ENCODE data around the gene HCST. TPM values are rescaled to one million over a fixed set of nuclear protein-coding genes. Genes with fewer than 3 reads are reported as not detected.

HCST gene
- total and polyA plus RNA-seq, 4 experiments from 2014 or later: 66.2 to 684 (median 321) TPM

DNA sequence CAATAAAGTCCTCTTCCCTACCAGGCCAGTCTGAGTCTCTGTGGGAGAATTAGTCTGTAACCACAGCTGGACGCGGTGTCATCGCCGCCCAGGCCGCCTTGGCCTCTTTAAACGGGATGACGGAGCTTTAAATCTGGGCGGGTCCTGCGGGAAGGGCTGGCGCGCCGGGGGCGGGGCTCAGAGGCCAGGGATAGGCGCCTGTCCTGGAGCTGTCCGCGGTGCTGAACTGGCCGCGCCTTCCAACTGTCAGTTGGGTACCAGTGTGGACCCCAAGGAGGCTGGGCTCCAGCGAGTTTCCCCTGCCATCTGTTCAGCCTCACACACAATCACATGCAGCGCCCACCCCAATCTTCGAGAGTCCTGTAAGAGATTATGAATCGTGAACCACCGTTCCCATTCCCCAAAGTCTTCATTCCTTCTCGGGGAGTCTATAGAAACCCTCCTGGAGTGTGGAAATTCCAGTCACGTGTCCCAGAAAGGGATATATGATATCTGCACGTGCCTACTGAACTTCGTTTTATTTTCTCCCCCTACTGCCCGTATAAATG is 22.5 kb upstream of the HCST start:
- Histone ChIP-seq H3K4me3 (ENCODE audit: low read length in 2 of 2) (no peak overlapping the region), H3K4me1 (ENCODE audit: insufficient read depth, low read length) (peaks cover 13% of the 10 kb centered on the region), H3K27me3 (ENCODE audit: insufficient read depth, low read length) (peaks cover 14% of the 10 kb centered on the region), H3K9me3 (ENCODE audit: control insufficient read depth in 1 of 2, low read length in 2 of 2) (no peaks in the 10 kb centered on the region), H3K36me3 (ENCODE audit: insufficient read depth, low read length) (no peaks in the 10 kb centered on the region), H3K27ac (ENCODE audit: low read depth, low read length) (no peak overlapping the region)
- Mint-ChIP-seq H3K4me3 (peak overlapping the region in 1 of 8 donors; percentile 13), H3K27me3 (peaks cover 11 to 21% of the 10 kb centered on the region in 2 donors), H3K27ac (peak overlapping the region in 3 of 7 donors; percentile 32 to 68 (median 66)), H3K36me3 (peaks cover 0 to 4% of the 10 kb centered on the region in 2 donors), H3K4me1 (peaks cover 7 to 19% (median 9%) of the 10 kb centered on the region in 4 donors), H3K9me3 (no peaks in the 10 kb centered on the region)
- POLR2A ChIA-PET (ENCODE audit: partially characterized antibody): no interaction called here
- intact Hi-C loops (cut with micrococcal nuclease): loop anchor here (5.0 kb wide), 1 partner anchor 292 kb away; no protein-coding TSS in a partner anchor
- peak; percentile 59 to 71 (median 67) for DNase-seq
- CTCF ChIA-PET (ENCODE audit: partially characterized antibody): interaction anchor here (1.5 to 5.7 kb wide), 3 partner anchors 14 to 187 kb away, joined by 4 to 125 read pairs (median 18); no protein-coding TSS in a partner anchor

DNA sequence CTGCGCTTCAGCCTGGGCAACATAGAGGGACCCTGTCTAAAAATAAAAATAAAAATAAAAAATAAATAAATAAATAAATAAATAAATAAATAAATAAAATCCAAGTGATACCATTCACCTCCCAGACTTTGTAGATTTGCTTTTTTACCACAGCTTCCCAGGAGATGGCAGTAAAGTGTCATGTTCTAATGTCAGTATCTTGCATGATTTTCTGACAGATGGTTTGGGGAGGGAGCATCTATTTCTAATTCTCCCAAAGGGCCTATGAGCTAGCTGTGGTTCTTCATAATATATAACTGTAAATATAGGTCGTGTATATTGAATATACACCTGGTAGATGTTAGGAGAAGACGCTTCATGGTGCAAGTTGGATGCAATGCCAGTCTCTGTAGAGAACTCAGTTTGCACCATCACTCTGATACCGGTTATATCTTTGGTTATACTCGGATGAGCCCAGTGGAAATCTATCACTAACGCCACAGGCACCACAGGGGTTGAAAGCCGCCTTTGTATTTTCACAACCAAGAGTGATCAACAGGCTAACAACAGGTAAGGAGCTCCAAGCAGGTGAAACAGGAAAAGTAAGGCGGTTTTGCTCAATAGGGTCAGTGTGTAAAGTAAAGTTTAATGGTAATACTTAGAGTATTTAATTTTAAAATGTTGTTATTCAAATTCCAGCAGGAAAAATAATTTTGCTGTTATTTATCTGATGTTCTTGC is 20.1 kb upstream of the HCST start:
- no peaks in the 10 kb centered on the region for H3K9me3 ChIP-seq (ENCODE audit: control insufficient read depth in 1 of 2, low read length in 2 of 2)
- DNase-seq: peak; percentile 71 to 75 (median 72)
- peaks cover 3% of the 10 kb centered on the region for H3K36me3 ChIP-seq (ENCODE audit: insufficient read depth, low read length)
- H3K27me3 ChIP-seq (ENCODE audit: insufficient read depth, low read length): peaks cover 14% of the 10 kb centered on the region
- no peaks in the 10 kb centered on the region for H3K9me3 Mint-ChIP-seq
- no peak overlapping the region for H3K27ac ChIP-seq (ENCODE audit: low read depth, low read length)
- H3K27ac Mint-ChIP-seq: peak overlapping the region in 2 of 7 donors; percentile 57 to 72
- no peak overlapping the region for H3K4me3 Mint-ChIP-seq
- intact Hi-C loops (cut with micrococcal nuclease): loop anchor here (1.0 to 5.0 kb wide), 4 partner anchors 21 to 290 kb away; no protein-coding TSS in a partner anchor
- H3K36me3 Mint-ChIP-seq: peaks cover 6 to 11% of the 10 kb centered on the region in 2 donors
- ChIA-PET POLR2A (ENCODE audit: partially characterized antibody) (interaction anchor here (0.7 to 6.2 kb wide), 9 partner anchors 12 to 77 kb away, joined by 3 to 89 read pairs (median 10); partner anchors contain the start of genes APLP1, HCST and NFKBID), CTCF (ENCODE audit: partially characterized antibody) (interaction anchor here (0.8 to 5.7 kb wide), 17 partner anchors 9 to 288 kb away, joined by 3 to 125 read pairs (median 5); partner anchors contain the start of gene THAP8)
- peaks cover 8 to 19% (median 9%) of the 10 kb centered on the region in 4 donors for H3K4me1 Mint-ChIP-seq
- H3K4me1 ChIP-seq (ENCODE audit: insufficient read depth, low read length): peaks cover 13% of the 10 kb centered on the region
- H3K27me3 Mint-ChIP-seq: peaks cover 7 to 15% of the 10 kb centered on the region in 2 donors
- H3K4me3 ChIP-seq (ENCODE audit: low read length in 2 of 2): no peak overlapping the region

DNA sequence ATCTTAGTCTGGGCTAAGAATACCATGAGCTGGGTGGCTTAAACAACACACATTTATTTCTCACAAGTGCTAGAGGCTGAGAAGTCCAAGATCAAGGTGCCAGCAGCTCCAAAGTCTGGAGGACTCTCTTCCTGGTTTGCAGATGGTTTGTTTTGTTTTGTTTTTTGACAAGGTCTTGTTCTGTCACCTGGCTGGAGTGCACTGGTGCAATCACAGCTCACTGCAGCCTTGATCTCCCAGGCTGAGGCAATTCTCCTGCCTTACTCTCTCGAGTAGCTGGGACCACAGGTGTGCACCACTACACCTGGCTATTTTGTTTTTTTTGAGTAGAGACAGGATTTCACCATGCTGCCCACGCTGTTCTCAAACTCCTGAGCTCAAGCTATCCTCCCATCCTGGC is 18.4 kb upstream of the HCST start:
- Mint-ChIP-seq H3K36me3 (peaks cover 20 to 22% of the 10 kb centered on the region in 2 donors), H3K27me3 (peaks cover 5 to 7% of the 10 kb centered on the region in 2 donors), H3K27ac (peak overlapping the region in 4 of 7 donors; percentile 27 to 78 (median 70)), H3K4me3 (no peak overlapping the region), H3K9me3 (no peaks in the 10 kb centered on the region), H3K4me1 (peaks cover 8 to 22% (median 12%) of the 10 kb centered on the region in 4 donors)
- H3K4me1 ChIP-seq (ENCODE audit: insufficient read depth, low read length): peaks cover 13% of the 10 kb centered on the region
- H3K27me3 ChIP-seq (ENCODE audit: insufficient read depth, low read length): peaks cover 13% of the 10 kb centered on the region
- ChIA-PET POLR2A (ENCODE audit: partially characterized antibody) (interaction anchor here (1.2 to 6.2 kb wide), 6 partner anchors 9 to 75 kb away, joined by 3 to 89 read pairs (median 12); partner anchors contain the start of gene NFKBID), CTCF (ENCODE audit: partially characterized antibody) (interaction anchor here (0.6 to 5.7 kb wide), 11 partner anchors 8 to 191 kb away, joined by 3 to 125 read pairs (median 3); no protein-coding TSS in a partner anchor)
- DNase-seq: no peak
- H3K27ac ChIP-seq (ENCODE audit: low read depth, low read length): no peak overlapping the region
- H3K4me3 ChIP-seq (ENCODE audit: low read length in 2 of 2): no peak overlapping the region
- no peaks in the 10 kb centered on the region for H3K9me3 ChIP-seq (ENCODE audit: control insufficient read depth in 1 of 2, low read length in 2 of 2)
- intact Hi-C loops (cut with micrococcal nuclease): loop anchor here (5.0 kb wide), 1 partner anchor 288 kb away; no protein-coding TSS in a partner anchor
- H3K36me3 ChIP-seq (ENCODE audit: insufficient read depth, low read length): peaks cover 15% of the 10 kb centered on the region

- H3K27ac Mint-ChIP-seq: peak overlapping the region in 3 of 7 donors; percentile 16 to 66 (median 24)
- intact Hi-C loops (cut with micrococcal nuclease): no loop called here
- POLR2A ChIA-PET (ENCODE audit: partially characterized antibody): interaction anchor here (0.6 to 6.2 kb wide), 4 partner anchors 12 to 117 kb away, joined by 3 to 89 read pairs (median 16); partner anchors contain the start of gene NFKBID
- H3K4me1 Mint-ChIP-seq: peaks cover 8 to 17% (median 10%) of the 10 kb centered on the region in 4 donors
- no peaks in the 10 kb centered on the region for H3K9me3 ChIP-seq (ENCODE audit: control insufficient read depth in 1 of 2, low read length in 2 of 2)
- H3K27ac ChIP-seq (ENCODE audit: low read depth, low read length): no peak overlapping the region
- no peak for DNase-seq
- H3K27me3 ChIP-seq (ENCODE audit: insufficient read depth, low read length): no peaks in the 10 kb centered on the region
- H3K4me3 Mint-ChIP-seq: no peak overlapping the region
- H3K9me3 Mint-ChIP-seq: no peaks in the 10 kb centered on the region
- peaks cover 29% of the 10 kb centered on the region for H3K36me3 ChIP-seq (ENCODE audit: insufficient read depth, low read length)
- H3K4me3 ChIP-seq (ENCODE audit: low read length in 2 of 2): no peak overlapping the region
- H3K36me3 Mint-ChIP-seq: peaks cover 28 to 29% of the 10 kb centered on the region in 2 donors
- CTCF ChIA-PET (ENCODE audit: partially characterized antibody): interaction anchor here (0.9 to 1.3 kb wide), 2 partner anchors 45 to 47 kb away, joined by 3 to 4 read pairs; no protein-coding TSS in a partner anchor
- H3K4me1 ChIP-seq (ENCODE audit: insufficient read depth, low read length): peaks cover 4% of the 10 kb centered on the region
- H3K27me3 Mint-ChIP-seq: no peaks in the 10 kb centered on the region
Measured at GRCh38 chr19:35885225-35885738, 17.0 kb upstream of the HCST start.

- DNase-seq: no peak
Measured at GRCh38 chr19:35885904-35886303, 16.4 kb upstream of the HCST start.

DNA sequence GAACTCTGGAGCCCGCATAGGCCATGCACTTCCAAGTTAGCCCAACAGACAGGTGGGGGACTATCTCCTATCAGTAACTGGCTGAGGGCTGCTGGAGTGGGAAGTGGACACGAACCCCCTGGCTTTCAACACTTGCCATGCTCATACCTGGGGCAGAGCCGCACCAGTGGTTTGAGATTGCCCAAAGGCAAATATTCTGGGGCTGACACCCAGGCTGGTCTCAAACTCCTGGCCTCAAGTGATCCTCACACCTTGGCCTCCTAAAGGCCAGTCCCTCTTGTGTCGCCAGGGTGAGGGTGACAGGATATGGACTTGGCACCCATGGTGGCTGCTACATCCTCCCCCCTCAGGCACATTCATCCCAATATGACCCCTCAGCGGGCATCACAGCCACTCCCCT is 15.1 kb upstream of the HCST start:
- Histone ChIP-seq H3K27me3 (ENCODE audit: insufficient read depth, low read length) (no peaks in the 10 kb centered on the region), H3K4me1 (ENCODE audit: insufficient read depth, low read length) (peaks cover 3% of the 10 kb centered on the region), H3K36me3 (ENCODE audit: insufficient read depth, low read length) (peaks cover 38% of the 10 kb centered on the region), H3K4me3 (ENCODE audit: low read length in 2 of 2) (no peak overlapping the region), H3K27ac (ENCODE audit: low read depth, low read length) (no peak overlapping the region), H3K9me3 (ENCODE audit: control insufficient read depth in 1 of 2, low read length in 2 of 2) (no peaks in the 10 kb centered on the region)
- DNase-seq: no peak
- Mint-ChIP-seq H3K27ac (peak overlapping the region in 3 of 7 donors; percentile 7 to 74 (median 53)), H3K36me3 (peaks cover 32 to 37% of the 10 kb centered on the region in 2 donors), H3K27me3 (no peaks in the 10 kb centered on the region), H3K4me3 (no peak overlapping the region), H3K4me1 (peaks cover 8 to 19% (median 9%) of the 10 kb centered on the region in 4 donors), H3K9me3 (no peaks in the 10 kb centered on the region)
- ChIA-PET CTCF (ENCODE audit: partially characterized antibody) (interaction anchor here (0.7 kb wide), 1 partner anchor 486 kb away, joined by 3 read pairs; no protein-coding TSS in a partner anchor), POLR2A (ENCODE audit: partially characterized antibody) (interaction anchor here (0.9 kb wide), 1 partner anchor 11 kb away, joined by 3 read pairs; no protein-coding TSS in a partner anchor)
- intact Hi-C loops (cut with micrococcal nuclease): no loop called here

More at GRCh38 chr19:35885904-35886303, 16.4 kb upstream of the HCST start:
- H3K9me3 Mint-ChIP-seq: no peaks in the 10 kb centered on the region
- peak overlapping the region in 2 of 7 donors; percentile 16 to 18 for H3K27ac Mint-ChIP-seq
- H3K36me3 Mint-ChIP-seq: peaks cover 30 to 33% of the 10 kb centered on the region in 2 donors
- ChIA-PET CTCF (ENCODE audit: partially characterized antibody) (interaction anchor here (0.9 to 1.3 kb wide), 2 partner anchors 44 to 47 kb away, joined by 3 to 4 read pairs; no protein-coding TSS in a partner anchor), POLR2A (ENCODE audit: partially characterized antibody) (interaction anchor here (0.6 to 6.2 kb wide), 2 partner anchors 46 to 116 kb away, joined by 3 to 89 read pairs; no protein-coding TSS in a partner anchor)
- Histone ChIP-seq H3K36me3 (ENCODE audit: insufficient read depth, low read length) (peaks cover 35% of the 10 kb centered on the region), H3K4me1 (ENCODE audit: insufficient read depth, low read length) (peaks cover 4% of the 10 kb centered on the region), H3K27ac (ENCODE audit: low read depth, low read length) (no peak overlapping the region), H3K27me3 (ENCODE audit: insufficient read depth, low read length) (no peaks in the 10 kb centered on the region), H3K4me3 (ENCODE audit: low read length in 2 of 2) (no peak overlapping the region), H3K9me3 (ENCODE audit: control insufficient read depth in 1 of 2, low read length in 2 of 2) (no peaks in the 10 kb centered on the region)
- intact Hi-C loops (cut with micrococcal nuclease): no loop called here
- H3K27me3 Mint-ChIP-seq: no peaks in the 10 kb centered on the region
- H3K4me3 Mint-ChIP-seq: no peak overlapping the region
- H3K4me1 Mint-ChIP-seq: peaks cover 9 to 19% (median 10%) of the 10 kb centered on the region in 4 donors
